ENCODE data around the gene FCN2. TPM values are rescaled to one million over a fixed set of nuclear protein-coding genes. Genes with fewer than 3 reads are reported as not detected.

FCN2 gene
- total and polyA plus RNA-seq, 4 donors, result 23.6 to 186 (median 121) TPM

- TF ChIP-seq ZBTB33 (IDR thresholded peaks at IDR 0.05) (no peak), ATF3 (IDR thresholded peaks at IDR 0.05) (no peak), YY1 (IDR thresholded peaks at IDR 0.05) (no peak)
These were observed 9.5 kb downstream of the FCN2 start (continued) for GRCh38 chr9:134890155-134890495.

GRCh38 chr9:134891053-134891452, 10.4 kb downstream of the FCN2 start:
- WGBS, result 77% methylated on average over 8 of the region's 8 CpGs
- no peak overlapping the region for H3K9ac ChIP-seq (ENCODE audit: low read depth in 1 of 2, low read length in 2 of 2)
- no peak overlapping the region for H3K4me3 ChIP-seq (ENCODE audit: low read depth in 1 of 3, low read length in 3 of 3)
- no peak for DNase-seq (ENCODE audit: low spot score)
- no peaks in the 10 kb centered on the region for H3K36me3 ChIP-seq (ENCODE audit: control insufficient read depth in 4 of 4, insufficient read depth in 3 of 4, low read depth in 1 of 4, low read length in 3 of 4)
- H3K27ac ChIP-seq (ENCODE audit: low read depth in 1 of 2, low read length in 2 of 2), result no peak overlapping the region
- H3K27me3 ChIP-seq (ENCODE audit: control insufficient read depth in 4 of 4, insufficient read depth in 4 of 4, low read length in 3 of 4), result no peaks in the 10 kb centered on the region
- H3K9me3 ChIP-seq (ENCODE audit: control insufficient read depth in 4 of 4, low read length in 3 of 4), result peaks cover 0 to 4% (median 0%) of the 10 kb centered on the region in 4 donors
- no peaks in the 10 kb centered on the region for H3K4me1 ChIP-seq (ENCODE audit: control insufficient read depth in 4 of 4, insufficient read depth in 4 of 4, low read length in 3 of 4)
- TF ChIP-seq REST (IDR thresholded peaks at IDR 0.05) (no peak), CTCF (IDR thresholded peaks at IDR 0.05; ENCODE audit: low read depth, low read length, missing input control) (no peak), YY1 (IDR thresholded peaks at IDR 0.05) (no peak), FOXA2 (IDR thresholded peaks at IDR 0.05) (no peak), HNF4A (conservative IDR thresholded peaks at IDR 0.05) (no peak), EGR1 (IDR thresholded peaks at IDR 0.05; ENCODE audit: low read depth in 2 of 2) (no peak), HNF4G (IDR thresholded peaks at IDR 0.05) (no peak), JUND (IDR thresholded peaks at IDR 0.05) (no peak), RAD21 (IDR thresholded peaks at IDR 0.05) (no peak), NR2F2 (IDR thresholded peaks at IDR 0.05) (no peak), TAF1 (conservative IDR thresholded peaks at IDR 0.05) (no peak), ATF3 (IDR thresholded peaks at IDR 0.05) (no peak), MAX (IDR thresholded peaks at IDR 0.05) (no peak), ZBTB33 (IDR thresholded peaks at IDR 0.05) (no peak)

Measured in liver (tissue), 9 donors.